Fibroblast of lung (primary cell): Measurements from ENCODE around the gene LITAFD. TPM values are rescaled to one million over a fixed set of nuclear protein-coding genes. Genes with fewer than 3 reads are reported as not detected.

Experiments used
- DNase-seq, 2 donors: peaks; one replicate each; pipeline versions ENCODE4 v3.0.0 to v3.0.0-alpha.2; 2010; ENCODE audit warnings: low read depth in 2 of 2
- H2AFZ ChIP-seq: 2 replicates; pipeline ENCODE4 v1.5.1; 2012; ENCODE audit warnings: low read length, control low read depth, inconsistent platforms
- H3K27ac ChIP-seq: 2 replicates; pipeline ENCODE4 v1.5.1; 2011; ENCODE audit warnings: low read length, control low read depth; ENCODE audit not compliant: insufficient read depth
- H3K27me3 ChIP-seq: 2 replicates; pipeline ENCODE4 v1.5.1; 2011; ENCODE audit warnings: mild to moderate bottlenecking, low read length; ENCODE audit not compliant: control insufficient read depth, insufficient read depth
- H3K36me3 ChIP-seq: 2 replicates; pipeline ENCODE4 v1.5.1; 2011; ENCODE audit warnings: low read length; ENCODE audit not compliant: control insufficient read depth, insufficient read depth
- H3K4me1 ChIP-seq: 2 replicates; pipeline ENCODE4 v1.5.1; 2011; ENCODE audit warnings: low read length; ENCODE audit not compliant: control insufficient read depth, insufficient read depth; ENCODE audit errors: extremely low read depth
- H3K4me2 ChIP-seq: 2 replicates; pipeline ENCODE4 v1.5.1; 2011; ENCODE audit warnings: low read length, control low read depth; ENCODE audit not compliant: insufficient read depth; ENCODE audit errors: extremely low read depth
- H3K4me3 ChIP-seq, 4 experiments: fragments of 200-600 bp in 1 of 4; sonication (generic) in 1 of 4; replicated peaks in 1 of 4; 2 replicates each; pipeline ENCODE4 v1.5.1; 2011 to 2016; ENCODE audit warnings: low read length in 4 of 4, low read depth in 3 of 4, mild to moderate bottlenecking in 3 of 4, control low read depth in 2 of 4, inconsistent platforms in 1 of 4, mixed read lengths in 1 of 4; ENCODE audit not compliant: insufficient read depth in 1 of 4; ENCODE audit errors: control extremely low read depth in 1 of 4
- H3K79me2 ChIP-seq: 2 replicates; pipeline ENCODE4 v1.5.1; 2012; ENCODE audit warnings: mild to moderate bottlenecking, low read length, inconsistent platforms; ENCODE audit not compliant: control insufficient read depth, insufficient read depth
- H3K9ac ChIP-seq: 2 replicates; pipeline ENCODE4 v1.5.1; 2011; ENCODE audit warnings: mild to moderate bottlenecking, low read length, control low read depth; ENCODE audit not compliant: insufficient read depth
- H3K9me3 ChIP-seq: 2 replicates; pipeline ENCODE4 v1.5.1; 2012; ENCODE audit warnings: low read depth, low read length; ENCODE audit not compliant: control insufficient read depth, insufficient read depth
- H4K20me1 ChIP-seq: 2 replicates; pipeline ENCODE4 v1.5.1; 2011; ENCODE audit warnings: low read length; ENCODE audit not compliant: control insufficient read depth, insufficient read depth; ENCODE audit errors: extremely low read depth
- EZH2 ChIP-seq: IDR thresholded peaks from 2 replicates; pipeline ENCODE4 v1.5.1; 2012; ENCODE audit warnings: low read length, control low read depth, mild to moderate bottlenecking; ENCODE audit errors: missing control alignments
- polyA plus RNA-seq, 2 donors: library from polyadenylated mRNA; depleted of rRNA in 1 of 2; stranded (reverse) in 1 of 2; unstranded in 1 of 2; fragments of >200 nt; gene quantifications; 2 replicates each; pipeline ENCODE4 v1.2.1, GENCODE V29; 2011 to 2012; ENCODE audit warnings: missing spikeins in 1 of 2
- total RNA-seq: library from RNA; depleted of rRNA; stranded (reverse); fragments of >200 nt; gene quantifications from 2 replicates; pipeline ENCODE4 v1.2.1, GENCODE V29; 2014
- TF ChIP-seq, protein P1 (sequence below), 2 donors: IDR thresholded peaks in 1 of 2; conservative IDR thresholded peaks in 1 of 2; 1 replicate in 1 of 2; 2 replicates in 1 of 2; pipeline ENCODE4 v1.5.1; 2011 to 2012; ENCODE audit warnings: low read length in 2 of 2, control low read depth in 1 of 2, inconsistent platforms in 1 of 2, low read depth in 1 of 2, mild to moderate bottlenecking in 1 of 2

Gene LITAFD
- total and polyA plus RNA-seq, 2 donors (not counting 1 experiment from before 2014, with no cell fraction given) = not detected

GRCh38 chr16:8924214-8924613 lies 42.1 kb downstream of the LITAFD start:
- peaks cover 3% of the 10 kb centered on the region for H4K20me1 ChIP-seq
- no peak overlapping the region for H2AFZ ChIP-seq
- H3K36me3 ChIP-seq = peaks cover 11% of the 10 kb centered on the region
- no peak overlapping the region for H3K27ac ChIP-seq
- H3K9me3 ChIP-seq = no peaks in the 10 kb centered on the region
- no peak for DNase-seq
- no peaks in the 10 kb centered on the region for H3K4me1 ChIP-seq
- no peak overlapping the region for H3K9ac ChIP-seq
- H3K4me3 ChIP-seq = no peak overlapping the region
- H3K4me2 ChIP-seq = no peak overlapping the region
- no peaks in the 10 kb centered on the region for H3K27me3 ChIP-seq
- H3K79me2 ChIP-seq = peaks cover 39% of the 10 kb centered on the region
- no peak for TF ChIP-seq EZH2
- TF ChIP-seq, protein P1, sequence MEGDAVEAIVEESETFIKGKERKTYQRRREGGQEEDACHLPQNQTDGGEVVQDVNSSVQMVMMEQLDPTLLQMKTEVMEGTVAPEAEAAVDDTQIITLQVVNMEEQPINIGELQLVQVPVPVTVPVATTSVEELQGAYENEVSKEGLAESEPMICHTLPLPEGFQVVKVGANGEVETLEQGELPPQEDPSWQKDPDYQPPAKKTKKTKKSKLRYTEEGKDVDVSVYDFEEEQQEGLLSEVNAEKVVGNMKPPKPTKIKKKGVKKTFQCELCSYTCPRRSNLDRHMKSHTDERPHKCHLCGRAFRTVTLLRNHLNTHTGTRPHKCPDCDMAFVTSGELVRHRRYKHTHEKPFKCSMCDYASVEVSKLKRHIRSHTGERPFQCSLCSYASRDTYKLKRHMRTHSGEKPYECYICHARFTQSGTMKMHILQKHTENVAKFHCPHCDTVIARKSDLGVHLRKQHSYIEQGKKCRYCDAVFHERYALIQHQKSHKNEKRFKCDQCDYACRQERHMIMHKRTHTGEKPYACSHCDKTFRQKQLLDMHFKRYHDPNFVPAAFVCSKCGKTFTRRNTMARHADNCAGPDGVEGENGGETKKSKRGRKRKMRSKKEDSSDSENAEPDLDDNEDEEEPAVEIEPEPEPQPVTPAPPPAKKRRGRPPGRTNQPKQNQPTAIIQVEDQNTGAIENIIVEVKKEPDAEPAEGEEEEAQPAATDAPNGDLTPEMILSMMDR (conservative IDR thresholded peaks at IDR 0.05 in 1 of 2, IDR thresholded peaks at IDR 0.05 in 1 of 2; ENCODE audit: low read depth in 1 of 2, low read length in 2 of 2) = no peak

DNA sequence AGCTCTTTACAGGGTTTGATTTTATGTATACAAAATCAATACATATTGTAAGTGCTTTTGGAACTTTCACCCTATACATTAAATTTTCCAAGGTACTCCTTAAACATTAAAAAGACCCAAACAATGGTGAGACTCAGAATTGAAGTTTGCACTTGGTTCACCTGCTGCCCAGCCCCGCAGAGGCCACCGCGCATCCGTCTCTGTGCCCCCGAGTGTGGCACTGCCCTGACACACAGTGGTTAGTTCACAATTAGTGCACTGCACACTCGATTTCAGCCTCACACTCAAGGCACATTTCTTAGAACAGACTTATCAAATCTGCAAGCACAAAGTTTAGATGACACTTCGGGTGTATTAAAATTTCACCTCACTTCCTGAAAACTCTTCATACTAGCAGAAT lies 43.3 kb downstream of the LITAFD start:
- peaks cover 3% of the 10 kb centered on the region for H4K20me1 ChIP-seq
- H2AFZ ChIP-seq = no peak overlapping the region
- H3K79me2 ChIP-seq = peaks cover 50% of the 10 kb centered on the region
- no peak for DNase-seq
- H3K4me1 ChIP-seq = no peaks in the 10 kb centered on the region
- no peak overlapping the region for H3K27ac ChIP-seq
- no peak overlapping the region for H3K4me2 ChIP-seq
- peaks cover 8% of the 10 kb centered on the region for H3K36me3 ChIP-seq
- no peak overlapping the region for H3K4me3 ChIP-seq
- TF ChIP-seq EZH2 = no peak
- TF ChIP-seq, protein P1 (conservative IDR thresholded peaks at IDR 0.05 in 1 of 2, IDR thresholded peaks at IDR 0.05 in 1 of 2; ENCODE audit: low read depth in 1 of 2, low read length in 2 of 2) = no peak
- no peak overlapping the region for H3K9ac ChIP-seq
- H3K9me3 ChIP-seq = no peaks in the 10 kb centered on the region
- no peaks in the 10 kb centered on the region for H3K27me3 ChIP-seq

DNA sequence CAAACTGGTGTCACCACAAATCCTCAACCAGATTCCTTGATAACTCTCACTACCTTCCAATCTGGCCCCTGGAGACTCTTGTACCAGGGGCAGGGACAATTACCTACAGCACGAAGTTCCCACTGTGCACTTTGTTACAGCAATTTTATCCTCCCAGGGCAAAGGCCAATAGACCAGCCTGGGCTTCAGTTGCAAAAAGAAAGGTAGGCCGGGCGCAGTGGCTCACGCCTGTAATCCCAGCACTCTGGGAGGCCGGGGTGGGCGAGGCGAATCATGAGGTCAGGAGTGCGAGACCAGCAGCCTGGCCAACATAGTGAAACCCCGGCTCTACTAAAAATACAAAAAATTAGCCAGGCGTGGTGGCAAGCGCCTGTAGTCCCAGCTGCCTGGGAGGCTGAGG lies 44.7 kb downstream of the LITAFD start:
- no peaks in the 10 kb centered on the region for H3K27me3 ChIP-seq
- H3K4me1 ChIP-seq = no peaks in the 10 kb centered on the region
- H3K4me2 ChIP-seq = no peak overlapping the region
- H3K27ac ChIP-seq = no peak overlapping the region
- no peak for TF ChIP-seq EZH2
- TF ChIP-seq, protein P1 (conservative IDR thresholded peaks at IDR 0.05 in 1 of 2, IDR thresholded peaks at IDR 0.05 in 1 of 2; ENCODE audit: low read depth in 1 of 2, low read length in 2 of 2) = no peak
- H3K4me3 ChIP-seq = no peak overlapping the region
- H3K36me3 ChIP-seq = peaks cover 5% of the 10 kb centered on the region
- no peak for DNase-seq
- no peaks in the 10 kb centered on the region for H3K9me3 ChIP-seq
- peaks cover 10% of the 10 kb centered on the region for H4K20me1 ChIP-seq
- H2AFZ ChIP-seq = no peak overlapping the region
- H3K9ac ChIP-seq = no peak overlapping the region
- peaks cover 59% of the 10 kb centered on the region for H3K79me2 ChIP-seq
